GM23338 (cell line): ENCODE results near the gene LMO1. TPM values are rescaled to one million over a fixed set of nuclear protein-coding genes. Genes with fewer than 3 reads are reported as not detected.

Source experiments
- CREB1 ChIP-seq: fragments of 250-450 bp; sonication (Bioruptor Pico); IDR thresholded peaks from 2 replicates; pipeline ENCODE4 v1.5.0; 2020; ENCODE audit warnings: low read depth, mild to moderate bottlenecking, moderate library complexity
- EZH2 ChIP-seq: fragments of 200-600 bp; sonication (generic); IDR thresholded peaks from one replicate; pipeline ENCODE4 v1.8.0; 2017; ENCODE audit warnings: antibody characterized with exemption, mild to moderate bottlenecking, low read depth; ENCODE audit not compliant: unreplicated experiment
- EZH2phosphoT487 ChIP-seq: fragments of 200-600 bp; sonication (generic); IDR thresholded peaks from one replicate; pipeline ENCODE4 v1.8.1; 2018; ENCODE audit warnings: antibody characterized with exemption; ENCODE audit not compliant: unreplicated experiment
- JUNB ChIP-seq: IDR thresholded peaks from one replicate; pipeline ENCODE4 v1.6.1; 2016; ENCODE audit warnings: antibody characterized with exemption; ENCODE audit not compliant: unreplicated experiment
- POLR2AphosphoS5 ChIP-seq: IDR thresholded peaks from 2 replicates; pipeline ENCODE4 v1.6.1; 2016; ENCODE audit warnings: antibody characterized with exemption, low read depth
- STAT1 ChIP-seq: IDR thresholded peaks from one replicate; pipeline ENCODE4 v1.6.1; 2016; ENCODE audit warnings: antibody characterized with exemption; ENCODE audit not compliant: unreplicated experiment
- ZNF114 ChIP-seq: fragments of 250-450 bp; sonication (Bioruptor Pico); IDR thresholded peaks from 2 replicates; pipeline ENCODE4 v1.5.0; 2020; ENCODE audit warnings: mild to moderate bottlenecking, moderate library complexity
- ZNF331 ChIP-seq: fragments of 250-450 bp; sonication (Bioruptor Pico); IDR thresholded peaks from 2 replicates; pipeline ENCODE4 v1.5.0; 2020; ENCODE audit warnings: low read depth, mild to moderate bottlenecking, moderate library complexity
- polyA plus RNA-seq: library from polyadenylated mRNA; unstranded; fragments of >200 nt; fragmentation: Nextera tagmentation; extraction: Ambion mirVana; gene quantifications from 2 replicates; pipeline ENCODE4 v1.2.1, GENCODE V29; 2016
- total RNA-seq: library from RNA; depleted of rRNA; stranded (reverse); fragments of >200 nt; shearing (Covaris generic); gene quantifications from 2 replicates; pipeline ENCODE4 v1.2.3, GENCODE V29; 2014; rRNA removed
- TF ChIP-seq, protein P1 (sequence below): fragments of 250-450 bp; sonication (Bioruptor Pico); IDR thresholded peaks from 2 replicates; pipeline ENCODE4 v1.5.0; 2020; ENCODE audit warnings: mild to moderate bottlenecking, moderate library complexity
- TF ChIP-seq, protein P2 (sequence below), 2 experiments: fragments of 200-600 bp in 1 of 2; sonication (generic) in 1 of 2; conservative IDR thresholded peaks; 2 replicates each; pipeline versions ENCODE4 v1.5.1 to v1.6.1; 2016 to 2017; ENCODE audit warnings: antibody characterized with exemption in 2 of 2, low read depth in 2 of 2, mild to moderate bottlenecking in 2 of 2, moderate library complexity in 1 of 2

Gene LMO1
- total and polyA plus RNA-seq, 2 experiments from 2014 or later: 0.40 TPM; not detected in 1

DNA sequence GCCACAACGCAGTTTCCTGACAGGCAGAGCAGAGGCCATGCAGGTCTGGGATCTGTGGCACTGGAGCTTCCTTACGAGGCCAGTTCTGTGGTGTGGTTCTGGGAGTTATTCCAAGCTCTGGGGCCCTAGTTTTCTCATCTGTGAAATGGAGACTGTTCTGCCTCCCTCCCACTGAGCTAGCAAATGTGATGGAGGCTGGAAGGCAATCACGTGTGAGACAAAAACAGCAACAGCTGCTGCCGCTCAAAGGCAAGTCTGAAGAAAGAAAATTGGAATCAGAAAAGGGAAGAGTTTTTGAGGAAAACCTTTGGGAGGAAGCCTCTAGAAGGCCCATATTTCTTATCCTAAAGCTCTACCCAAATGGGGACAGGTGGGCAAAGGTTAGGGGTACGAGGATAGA lies 86.5 kb downstream of the LMO1 start (continued):
- TF ChIP-seq, protein P1, sequence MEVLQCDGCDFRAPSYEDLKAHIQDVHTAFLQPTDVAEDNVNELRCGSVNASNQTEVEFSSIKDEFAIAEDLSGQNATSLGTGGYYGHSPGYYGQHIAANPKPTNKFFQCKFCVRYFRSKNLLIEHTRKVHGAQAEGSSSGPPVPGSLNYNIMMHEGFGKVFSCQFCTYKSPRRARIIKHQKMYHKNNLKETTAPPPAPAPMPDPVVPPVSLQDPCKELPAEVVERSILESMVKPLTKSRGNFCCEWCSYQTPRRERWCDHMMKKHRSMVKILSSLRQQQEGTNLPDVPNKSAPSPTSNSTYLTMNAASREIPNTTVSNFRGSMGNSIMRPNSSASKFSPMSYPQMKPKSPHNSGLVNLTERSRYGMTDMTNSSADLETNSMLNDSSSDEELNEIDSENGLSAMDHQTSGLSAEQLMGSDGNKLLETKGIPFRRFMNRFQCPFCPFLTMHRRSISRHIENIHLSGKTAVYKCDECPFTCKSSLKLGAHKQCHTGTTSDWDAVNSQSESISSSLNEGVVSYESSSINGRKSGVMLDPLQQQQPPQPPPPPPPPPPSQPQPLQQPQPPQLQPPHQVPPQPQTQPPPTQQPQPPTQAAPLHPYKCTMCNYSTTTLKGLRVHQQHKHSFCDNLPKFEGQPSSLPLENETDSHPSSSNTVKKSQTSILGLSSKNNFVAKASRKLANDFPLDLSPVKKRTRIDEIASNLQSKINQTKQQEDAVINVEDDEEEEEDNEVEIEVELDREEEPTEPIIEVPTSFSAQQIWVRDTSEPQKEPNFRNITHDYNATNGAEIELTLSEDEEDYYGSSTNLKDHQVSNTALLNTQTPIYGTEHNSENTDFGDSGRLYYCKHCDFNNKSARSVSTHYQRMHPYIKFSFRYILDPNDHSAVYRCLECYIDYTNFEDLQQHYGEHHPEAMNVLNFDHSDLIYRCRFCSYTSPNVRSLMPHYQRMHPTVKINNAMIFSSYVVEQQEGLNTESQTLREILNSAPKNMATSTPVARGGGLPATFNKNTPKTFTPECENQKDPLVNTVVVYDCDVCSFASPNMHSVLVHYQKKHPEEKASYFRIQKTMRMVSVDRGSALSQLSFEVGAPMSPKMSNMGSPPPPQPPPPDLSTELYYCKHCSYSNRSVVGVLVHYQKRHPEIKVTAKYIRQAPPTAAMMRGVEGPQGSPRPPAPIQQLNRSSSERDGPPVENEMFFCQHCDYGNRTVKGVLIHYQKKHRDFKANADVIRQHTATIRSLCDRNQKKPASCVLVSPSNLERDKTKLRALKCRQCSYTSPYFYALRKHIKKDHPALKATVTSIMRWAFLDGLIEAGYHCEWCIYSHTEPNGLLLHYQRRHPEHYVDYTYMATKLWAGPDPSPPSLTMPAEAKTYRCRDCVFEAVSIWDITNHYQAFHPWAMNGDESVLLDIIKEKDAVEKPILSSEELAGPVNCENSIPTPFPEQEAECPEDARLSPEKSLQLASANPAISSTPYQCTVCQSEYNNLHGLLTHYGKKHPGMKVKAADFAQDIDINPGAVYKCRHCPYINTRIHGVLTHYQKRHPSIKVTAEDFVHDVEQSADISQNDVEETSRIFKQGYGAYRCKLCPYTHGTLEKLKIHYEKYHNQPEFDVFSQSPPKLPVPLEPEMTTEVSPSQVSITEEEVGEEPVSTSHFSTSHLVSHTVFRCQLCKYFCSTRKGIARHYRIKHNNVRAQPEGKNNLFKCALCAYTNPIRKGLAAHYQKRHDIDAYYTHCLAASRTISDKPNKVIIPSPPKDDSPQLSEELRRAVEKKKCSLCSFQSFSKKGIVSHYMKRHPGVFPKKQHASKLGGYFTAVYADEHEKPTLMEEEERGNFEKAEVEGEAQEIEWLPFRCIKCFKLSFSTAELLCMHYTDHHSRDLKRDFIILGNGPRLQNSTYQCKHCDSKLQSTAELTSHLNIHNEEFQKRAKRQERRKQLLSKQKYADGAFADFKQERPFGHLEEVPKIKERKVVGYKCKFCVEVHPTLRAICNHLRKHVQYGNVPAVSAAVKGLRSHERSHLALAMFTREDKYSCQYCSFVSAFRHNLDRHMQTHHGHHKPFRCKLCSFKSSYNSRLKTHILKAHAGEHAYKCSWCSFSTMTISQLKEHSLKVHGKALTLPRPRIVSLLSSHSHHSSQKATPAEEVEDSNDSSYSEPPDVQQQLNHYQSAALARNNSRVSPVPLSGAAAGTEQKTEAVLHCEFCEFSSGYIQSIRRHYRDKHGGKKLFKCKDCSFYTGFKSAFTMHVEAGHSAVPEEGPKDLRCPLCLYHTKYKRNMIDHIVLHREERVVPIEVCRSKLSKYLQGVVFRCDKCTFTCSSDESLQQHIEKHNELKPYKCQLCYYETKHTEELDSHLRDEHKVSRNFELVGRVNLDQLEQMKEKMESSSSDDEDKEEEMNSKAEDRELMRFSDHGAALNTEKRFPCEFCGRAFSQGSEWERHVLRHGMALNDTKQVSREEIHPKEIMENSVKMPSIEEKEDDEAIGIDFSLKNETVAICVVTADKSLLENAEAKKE (CRISPR knock-in tag): no peak
- TF ChIP-seq EZH2 (no peak), ZNF114 (CRISPR knock-in tag) (no peak), CREB1 (CRISPR knock-in tag) (no peak), JUNB (no peak), ZNF331 (CRISPR knock-in tag) (no peak), EZH2phosphoT487 (no peak), POLR2AphosphoS5 (no peak), STAT1 (no peak)
- TF ChIP-seq, protein P2, sequence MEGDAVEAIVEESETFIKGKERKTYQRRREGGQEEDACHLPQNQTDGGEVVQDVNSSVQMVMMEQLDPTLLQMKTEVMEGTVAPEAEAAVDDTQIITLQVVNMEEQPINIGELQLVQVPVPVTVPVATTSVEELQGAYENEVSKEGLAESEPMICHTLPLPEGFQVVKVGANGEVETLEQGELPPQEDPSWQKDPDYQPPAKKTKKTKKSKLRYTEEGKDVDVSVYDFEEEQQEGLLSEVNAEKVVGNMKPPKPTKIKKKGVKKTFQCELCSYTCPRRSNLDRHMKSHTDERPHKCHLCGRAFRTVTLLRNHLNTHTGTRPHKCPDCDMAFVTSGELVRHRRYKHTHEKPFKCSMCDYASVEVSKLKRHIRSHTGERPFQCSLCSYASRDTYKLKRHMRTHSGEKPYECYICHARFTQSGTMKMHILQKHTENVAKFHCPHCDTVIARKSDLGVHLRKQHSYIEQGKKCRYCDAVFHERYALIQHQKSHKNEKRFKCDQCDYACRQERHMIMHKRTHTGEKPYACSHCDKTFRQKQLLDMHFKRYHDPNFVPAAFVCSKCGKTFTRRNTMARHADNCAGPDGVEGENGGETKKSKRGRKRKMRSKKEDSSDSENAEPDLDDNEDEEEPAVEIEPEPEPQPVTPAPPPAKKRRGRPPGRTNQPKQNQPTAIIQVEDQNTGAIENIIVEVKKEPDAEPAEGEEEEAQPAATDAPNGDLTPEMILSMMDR (conservative IDR thresholded peaks at IDR 0.05; ENCODE audit: low read depth in 2 of 2): no peak

Other genes starting within 250 kb of the LMO1 start
- 23.7 and 30.4 TPM in 2 replicates for gene TUB, start 182.7 kb downstream of the LMO1 start, total RNA-seq
- 5.0 and 5.5 TPM in 2 replicates for gene TUB, start 182.7 kb downstream of the LMO1 start, polyA plus RNA-seq
- 17.8 and 27.4 TPM in 2 replicates for gene RIC3, start 94.9 kb downstream of the LMO1 start, total RNA-seq
- 21.1 and 21.3 TPM in 2 replicates for gene RIC3, start 94.9 kb downstream of the LMO1 start, polyA plus RNA-seq